ENCODE measurements around the gene PTPRM.

- TF ChIP-seq, protein P1, sequence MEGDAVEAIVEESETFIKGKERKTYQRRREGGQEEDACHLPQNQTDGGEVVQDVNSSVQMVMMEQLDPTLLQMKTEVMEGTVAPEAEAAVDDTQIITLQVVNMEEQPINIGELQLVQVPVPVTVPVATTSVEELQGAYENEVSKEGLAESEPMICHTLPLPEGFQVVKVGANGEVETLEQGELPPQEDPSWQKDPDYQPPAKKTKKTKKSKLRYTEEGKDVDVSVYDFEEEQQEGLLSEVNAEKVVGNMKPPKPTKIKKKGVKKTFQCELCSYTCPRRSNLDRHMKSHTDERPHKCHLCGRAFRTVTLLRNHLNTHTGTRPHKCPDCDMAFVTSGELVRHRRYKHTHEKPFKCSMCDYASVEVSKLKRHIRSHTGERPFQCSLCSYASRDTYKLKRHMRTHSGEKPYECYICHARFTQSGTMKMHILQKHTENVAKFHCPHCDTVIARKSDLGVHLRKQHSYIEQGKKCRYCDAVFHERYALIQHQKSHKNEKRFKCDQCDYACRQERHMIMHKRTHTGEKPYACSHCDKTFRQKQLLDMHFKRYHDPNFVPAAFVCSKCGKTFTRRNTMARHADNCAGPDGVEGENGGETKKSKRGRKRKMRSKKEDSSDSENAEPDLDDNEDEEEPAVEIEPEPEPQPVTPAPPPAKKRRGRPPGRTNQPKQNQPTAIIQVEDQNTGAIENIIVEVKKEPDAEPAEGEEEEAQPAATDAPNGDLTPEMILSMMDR (optimal IDR thresholded peaks at IDR 0.05 in 1 of 3, IDR thresholded peaks at IDR 0.05 in 1 of 3, conservative IDR thresholded peaks at IDR 0.05 in 1 of 3; ENCODE audit: extremely low read depth in 1 of 3, insufficient read depth in 2 of 3, low read length in 3 of 3): no peak
- no peak for TF ChIP-seq EZH2 (IDR thresholded peaks at IDR 0.05; ENCODE audit: low read length)
Observed at GRCh38 chr18:8050616-8051329, 483.7 kb downstream of the PTPRM start.
